ENCODE measurements around the gene CCNY. TPM values are rescaled to one million over a fixed set of nuclear protein-coding genes. Genes with fewer than 3 reads are reported as not detected.

CCNY gene
- total and polyA plus RNA-seq, 4 donors, result 25.5 to 95.9 (median 54.4) TPM

DNA sequence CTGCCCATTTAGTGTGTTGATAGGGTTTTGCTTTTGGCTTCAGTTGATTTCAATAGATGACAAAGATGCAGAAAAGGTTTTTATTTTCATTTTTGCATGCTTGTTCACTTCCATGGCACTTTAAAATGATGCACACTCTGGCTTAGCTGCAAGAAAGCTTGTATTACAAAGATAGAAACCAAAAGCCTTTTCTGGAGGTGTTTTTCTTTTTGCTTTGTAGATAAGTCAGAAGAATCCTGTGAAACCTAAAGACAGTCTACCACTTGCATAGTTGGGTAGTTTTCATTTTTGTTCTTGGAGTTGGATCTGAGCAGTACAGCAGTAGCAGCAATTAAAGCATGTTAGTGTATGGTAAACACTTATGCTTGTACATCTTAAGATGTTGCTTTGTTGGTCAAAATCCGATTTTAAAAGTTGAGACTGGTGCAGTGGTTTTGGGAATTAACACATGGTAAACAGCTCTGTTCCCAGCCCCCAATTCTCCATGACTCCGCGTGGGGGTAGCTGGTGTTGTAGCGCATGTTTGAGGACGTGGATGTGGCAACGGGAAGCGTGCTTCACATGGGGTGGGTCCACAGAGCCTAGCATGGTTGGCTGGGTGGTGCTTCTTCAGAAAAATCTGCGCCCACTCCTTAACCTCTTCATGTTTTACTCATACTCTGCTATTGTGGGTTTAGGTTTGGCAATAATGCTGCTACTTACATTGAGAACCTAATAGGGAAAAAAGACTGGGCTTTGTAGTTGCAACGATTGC, 19.8 kb downstream of the CCNY start:
- ATAC-seq (ENCODE audit: low FRiP score) (no peak), DNase-seq (no peak)
- no peaks in the 10 kb centered on the region for H3K9me3 ChIP-seq (ENCODE audit: control insufficient read depth, low read length)
- H3K4me3 ChIP-seq (ENCODE audit: low read length in 2 of 2), result no peak overlapping the region
- no peaks in the 10 kb centered on the region for H3K36me3 ChIP-seq (ENCODE audit: control insufficient read depth in 1 of 2, insufficient read depth in 2 of 2, low read length in 1 of 2)
- intact Hi-C loops (cut with DNase I), result no loop called here
- H3K27ac ChIP-seq (ENCODE audit: low read depth in 1 of 2, low read length in 2 of 2), result no peak overlapping the region
- 82 to 84% methylated on average over 9 of the region's 9 CpGs for WGBS, 2 donors
- H3K27me3 ChIP-seq (ENCODE audit: control insufficient read depth in 1 of 2, insufficient read depth in 2 of 2, low read length in 1 of 2), result no peaks in the 10 kb centered on the region
- H3K4me1 ChIP-seq (ENCODE audit: control insufficient read depth in 1 of 2, insufficient read depth in 2 of 2, low read length in 2 of 2), result peaks cover 2 to 6% of the 10 kb centered on the region in 2 donors

GRCh38 chr10:35356725-35357092, 20.4 kb downstream of the CCNY start:
- Histone ChIP-seq H3K27ac (ENCODE audit: low read depth in 1 of 2, low read length in 2 of 2) (no peak overlapping the region), H3K36me3 (ENCODE audit: control insufficient read depth in 1 of 2, insufficient read depth in 2 of 2, low read length in 1 of 2) (no peaks in the 10 kb centered on the region), H3K9me3 (ENCODE audit: control insufficient read depth, low read length) (no peaks in the 10 kb centered on the region), H3K4me1 (ENCODE audit: control insufficient read depth in 1 of 2, insufficient read depth in 2 of 2, low read length in 2 of 2) (peaks cover 2 to 6% of the 10 kb centered on the region in 2 donors), H3K27me3 (ENCODE audit: control insufficient read depth in 1 of 2, insufficient read depth in 2 of 2, low read length in 1 of 2) (no peaks in the 10 kb centered on the region), H3K4me3 (ENCODE audit: low read length in 2 of 2) (no peak overlapping the region)
- intact Hi-C loops (cut with DNase I), result no loop called here
- ATAC-seq (ENCODE audit: low FRiP score), result no peak
- DNase-seq, result no peak
- WGBS, 2 donors, result 56 to 57% methylated on average over 2 of the region's 2 CpGs

GRCh38 chr10:35359056-35359455, 22.7 kb downstream of the CCNY start:
- ATAC-seq (ENCODE audit: low FRiP score), result no peak

GRCh38 chr10:35359873-35360272, 23.6 kb downstream of the CCNY start:
- intact Hi-C loops (cut with DNase I), result no loop called here
- H3K9me3 ChIP-seq (ENCODE audit: control insufficient read depth, low read length), result no peaks in the 10 kb centered on the region
- H3K4me3 ChIP-seq (ENCODE audit: low read length in 2 of 2), result no peak overlapping the region
- H3K4me1 ChIP-seq (ENCODE audit: control insufficient read depth in 1 of 2, insufficient read depth in 2 of 2, low read length in 2 of 2), result peaks cover 0 to 6% of the 10 kb centered on the region in 2 donors
- no peak overlapping the region for H3K27ac ChIP-seq (ENCODE audit: low read depth in 1 of 2, low read length in 2 of 2)
- no peaks in the 10 kb centered on the region for H3K27me3 ChIP-seq (ENCODE audit: control insufficient read depth in 1 of 2, insufficient read depth in 2 of 2, low read length in 1 of 2)
- no peak for ATAC-seq (ENCODE audit: low FRiP score)
- 95 to 97% methylated on average over 4 of the region's 4 CpGs for WGBS, 2 donors
- DNase-seq, result no peak
- H3K36me3 ChIP-seq (ENCODE audit: control insufficient read depth in 1 of 2, insufficient read depth in 2 of 2, low read length in 1 of 2), result no peaks in the 10 kb centered on the region

More at GRCh38 chr10:35359056-35359455, 22.7 kb downstream of the CCNY start:
- Histone ChIP-seq H3K4me3 (ENCODE audit: low read length in 2 of 2) (no peak overlapping the region), H3K9me3 (ENCODE audit: control insufficient read depth, low read length) (no peaks in the 10 kb centered on the region), H3K4me1 (ENCODE audit: control insufficient read depth in 1 of 2, insufficient read depth in 2 of 2, low read length in 2 of 2) (peaks cover 0 to 6% of the 10 kb centered on the region in 2 donors), H3K27me3 (ENCODE audit: control insufficient read depth in 1 of 2, insufficient read depth in 2 of 2, low read length in 1 of 2) (no peaks in the 10 kb centered on the region), H3K36me3 (ENCODE audit: control insufficient read depth in 1 of 2, insufficient read depth in 2 of 2, low read length in 1 of 2) (no peaks in the 10 kb centered on the region), H3K27ac (ENCODE audit: low read depth in 1 of 2, low read length in 2 of 2) (no peak overlapping the region)
- intact Hi-C loops (cut with DNase I), result no loop called here
- no peak for DNase-seq
- WGBS, 2 donors, result 68 to 70% methylated on average over 2 of the region's 2 CpGs

DNA sequence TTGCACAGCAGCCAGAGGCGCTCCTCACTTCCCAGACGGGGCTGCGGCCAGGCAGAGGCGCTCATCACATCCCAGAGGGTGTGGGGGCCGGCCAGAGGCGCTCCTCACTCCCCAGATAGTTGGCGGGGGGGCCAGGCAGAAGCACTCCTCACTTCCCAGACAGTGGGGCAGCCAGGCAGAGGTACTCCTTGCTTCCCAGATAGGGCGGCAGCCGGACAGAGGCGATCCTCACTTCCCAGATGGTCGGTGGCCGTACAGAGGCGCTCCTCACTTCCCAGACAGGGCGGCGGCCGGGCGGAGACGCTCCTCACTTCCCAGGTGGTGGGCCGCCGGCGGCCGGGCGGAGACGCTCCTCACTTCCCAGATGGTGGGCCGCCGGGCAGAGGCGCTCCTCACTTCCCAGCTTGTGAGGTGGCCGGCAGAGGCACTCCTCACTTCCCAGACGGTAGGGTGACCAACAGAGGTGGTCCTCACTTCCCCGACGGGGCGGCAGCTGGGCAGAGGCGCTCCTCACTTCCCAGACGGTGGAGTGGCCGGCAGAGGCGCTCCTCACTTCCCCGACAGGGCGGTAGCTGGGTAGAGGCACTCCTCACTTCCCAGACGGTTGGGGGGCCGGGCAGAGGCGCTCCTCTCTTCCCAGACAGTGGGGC, 26.5 kb downstream of the CCNY start:
- intact Hi-C loops (cut with DNase I), result no loop called here
- H3K4me1 ChIP-seq (ENCODE audit: control insufficient read depth in 1 of 2, insufficient read depth in 2 of 2, low read length in 2 of 2), result no peaks in the 10 kb centered on the region
- no peak overlapping the region for H3K4me3 ChIP-seq (ENCODE audit: low read length in 2 of 2)
- ATAC-seq (ENCODE audit: low FRiP score) (no peak), DNase-seq (no peak)
- 96 to 97% methylated on average over 38 to 41 of the region's 41 CpGs for WGBS, 2 donors
- H3K36me3 ChIP-seq (ENCODE audit: control insufficient read depth in 1 of 2, insufficient read depth in 2 of 2, low read length in 1 of 2), result no peaks in the 10 kb centered on the region
- no peaks in the 10 kb centered on the region for H3K27me3 ChIP-seq (ENCODE audit: control insufficient read depth in 1 of 2, insufficient read depth in 2 of 2, low read length in 1 of 2)
- no peak overlapping the region for H3K27ac ChIP-seq (ENCODE audit: low read depth in 1 of 2, low read length in 2 of 2)
- H3K9me3 ChIP-seq (ENCODE audit: control insufficient read depth, low read length), result no peaks in the 10 kb centered on the region

DNA sequence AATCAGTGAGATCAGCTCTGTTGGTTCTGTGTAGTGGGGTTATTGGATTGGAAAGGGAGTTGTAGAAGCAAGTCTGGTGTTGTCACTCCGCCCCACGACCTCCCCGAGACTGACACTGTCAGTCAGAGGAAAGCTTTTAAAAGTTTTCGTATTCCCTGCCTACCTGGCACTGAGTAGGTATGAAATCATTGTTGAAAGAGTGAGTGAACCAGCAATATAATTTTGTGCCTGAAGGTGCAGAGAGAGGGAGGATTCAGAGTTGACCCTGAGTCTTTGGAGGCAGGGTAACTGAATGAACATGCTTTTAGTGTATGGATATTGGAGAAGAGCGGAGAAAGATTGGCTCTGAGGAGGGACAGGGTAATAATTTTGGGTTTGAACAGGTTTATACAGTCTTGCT, 27.3 kb downstream of the CCNY start:
- H3K36me3 ChIP-seq (ENCODE audit: control insufficient read depth in 1 of 2, insufficient read depth in 2 of 2, low read length in 1 of 2), result no peaks in the 10 kb centered on the region
- WGBS, 2 donors, result 95 to 97% methylated on average over 5 of the region's 5 CpGs
- DNase-seq (no peak), ATAC-seq (ENCODE audit: low FRiP score) (no peak)
- H3K27me3 ChIP-seq (ENCODE audit: control insufficient read depth in 1 of 2, insufficient read depth in 2 of 2, low read length in 1 of 2), result no peaks in the 10 kb centered on the region
- H3K9me3 ChIP-seq (ENCODE audit: control insufficient read depth, low read length), result no peaks in the 10 kb centered on the region
- intact Hi-C loops (cut with DNase I), result no loop called here
- no peak overlapping the region for H3K4me3 ChIP-seq (ENCODE audit: low read length in 2 of 2)
- H3K4me1 ChIP-seq (ENCODE audit: control insufficient read depth in 1 of 2, insufficient read depth in 2 of 2, low read length in 2 of 2), result peaks cover 0 to 2% of the 10 kb centered on the region in 2 donors
- no peak overlapping the region for H3K27ac ChIP-seq (ENCODE audit: low read depth in 1 of 2, low read length in 2 of 2)

DNA sequence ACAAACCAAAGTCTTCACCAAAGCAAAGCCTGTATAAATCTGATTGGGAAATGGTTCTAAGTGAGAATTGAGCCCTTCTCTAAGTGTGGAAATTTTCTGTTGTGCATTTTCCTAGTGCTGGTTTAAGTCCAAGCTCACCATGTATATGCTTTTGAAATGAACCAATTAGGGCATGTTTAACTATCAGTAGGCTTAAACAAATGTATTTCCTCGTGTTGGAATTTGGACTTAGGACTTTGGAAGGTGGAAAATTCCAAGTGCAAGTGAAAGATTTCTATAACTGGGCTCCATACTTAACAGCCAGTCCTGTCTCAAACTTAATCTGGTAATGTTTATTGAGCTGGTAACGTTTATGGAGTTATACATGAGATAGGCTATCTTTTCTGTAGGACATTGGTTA, 28.5 kb downstream of the CCNY start:
- ATAC-seq (ENCODE audit: low FRiP score) (no peak), DNase-seq (no peak)
- intact Hi-C loops (cut with DNase I), result no loop called here
- H3K27me3 ChIP-seq (ENCODE audit: control insufficient read depth in 1 of 2, insufficient read depth in 2 of 2, low read length in 1 of 2), result no peaks in the 10 kb centered on the region
- H3K36me3 ChIP-seq (ENCODE audit: control insufficient read depth in 1 of 2, insufficient read depth in 2 of 2, low read length in 1 of 2), result no peaks in the 10 kb centered on the region
- no peak overlapping the region for H3K27ac ChIP-seq (ENCODE audit: low read depth in 1 of 2, low read length in 2 of 2)
- WGBS, 2 donors, result 33 to 44% methylated on average over 2 of the region's 2 CpGs
- H3K9me3 ChIP-seq (ENCODE audit: control insufficient read depth, low read length), result no peaks in the 10 kb centered on the region
- peaks cover 0 to 5% of the 10 kb centered on the region in 2 donors for H3K4me1 ChIP-seq (ENCODE audit: control insufficient read depth in 1 of 2, insufficient read depth in 2 of 2, low read length in 2 of 2)
- H3K4me3 ChIP-seq (ENCODE audit: low read length in 2 of 2), result no peak overlapping the region

GRCh38 chr10:35365994-35366393, 29.7 kb downstream of the CCNY start:
- intact Hi-C loops (cut with DNase I), result no loop called here
- Histone ChIP-seq H3K9me3 (ENCODE audit: control insufficient read depth, low read length) (no peaks in the 10 kb centered on the region), H3K4me3 (ENCODE audit: low read length in 2 of 2) (no peak overlapping the region), H3K4me1 (ENCODE audit: control insufficient read depth in 1 of 2, insufficient read depth in 2 of 2, low read length in 2 of 2) (peaks cover 0 to 5% of the 10 kb centered on the region in 2 donors), H3K27ac (ENCODE audit: low read depth in 1 of 2, low read length in 2 of 2) (no peak overlapping the region), H3K27me3 (ENCODE audit: control insufficient read depth in 1 of 2, insufficient read depth in 2 of 2, low read length in 1 of 2) (no peaks in the 10 kb centered on the region), H3K36me3 (ENCODE audit: control insufficient read depth in 1 of 2, insufficient read depth in 2 of 2, low read length in 1 of 2) (no peaks in the 10 kb centered on the region)
- DNase-seq, result no peak
- ATAC-seq (ENCODE audit: low FRiP score), result no peak
- WGBS, 2 donors, result 94% methylated on average over 1 of the region's 1 CpG
